ENCODE results near the gene TSSK6.

GRCh38 chr19:19506592-19506991, 8.8 kb downstream of the TSSK6 start:
- no peak for TF ChIP-seq CTCF (conservative IDR thresholded peaks at IDR 0.05 in 1 of 2, IDR thresholded peaks at IDR 0.05 in 1 of 2; ENCODE audit: extremely low read depth in 1 of 2, insufficient read depth in 1 of 2, low read depth in 1 of 2, low read length in 2 of 2)
- no peak for TF ChIP-seq EZH2 (IDR thresholded peaks at IDR 0.05; ENCODE audit: borderline replicate concordance, low read length)
